HepG2 (cell line): Measurements from ENCODE around the gene COQ9. TPM values are rescaled to one million over a fixed set of nuclear protein-coding genes. Genes with fewer than 3 reads are reported as not detected.

Experiments used
- AHR ChIP-seq: IDR thresholded peaks from 2 replicates; pipeline ENCODE4 v1.6.1; 2018; ENCODE audit warnings: missing genetic modification reagents, missing compliant biosample characterization
- ARID2 ChIP-seq: sonication (generic); formaldehyde crosslinking; IDR thresholded peaks from 2 replicates; pipeline ENCODE4 v1.8.1; 2022; ENCODE audit warnings: mild to moderate bottlenecking, missing genetic modification reagents, borderline replicate concordance
- EHMT2 ChIP-seq: fragments of 200-600 bp; sonication (generic); IDR thresholded peaks from 2 replicates; pipeline ENCODE4 v1.7.0; 2017; ENCODE audit warnings: antibody characterized with exemption, low read depth, low read length, borderline replicate concordance
- FOXC1 ChIP-seq: sonication (generic); formaldehyde crosslinking; IDR thresholded peaks from 2 replicates; pipeline ENCODE4 v1.8.0; 2022; ENCODE audit warnings: mild to moderate bottlenecking, missing genetic modification reagents, borderline replicate concordance
- HCFC1 ChIP-seq: fragments of 150-350 bp; IDR thresholded peaks from 2 replicates; pipeline ENCODE4 v1.6.1; 2014; ENCODE audit warnings: low read depth, low read length
- KDM2A ChIP-seq: sonication (generic); formaldehyde crosslinking; IDR thresholded peaks from 2 replicates; pipeline ENCODE4 v1.4.0; 2020; ENCODE audit warnings: low read depth, missing genetic modification reagents, borderline replicate concordance
- MXI1 ChIP-seq: IDR thresholded peaks from 3 replicates; pipeline ENCODE4 v1.6.1; 2012; ENCODE audit warnings: low read depth, low read length, inconsistent platforms, borderline replicate concordance
- MYC ChIP-seq: sonication (generic); formaldehyde crosslinking; IDR thresholded peaks from 2 replicates; pipeline ENCODE4 v1.9.0; 2021; ENCODE audit warnings: missing genetic modification reagents, borderline replicate concordance
- NCOR1 ChIP-seq: fragments of 200-600 bp; sonication (generic); IDR thresholded peaks from 2 replicates; pipeline ENCODE4 v1.7.0; 2017; ENCODE audit warnings: antibody characterized with exemption, low read length, borderline replicate concordance
- NFE2L2 ChIP-seq: fragments of 150-350 bp; IDR thresholded peaks from 2 replicates; pipeline ENCODE4 v1.6.1; 2014; ENCODE audit warnings: low read length
- RFX3 ChIP-seq: IDR thresholded peaks from 2 replicates; pipeline ENCODE4 v1.6.1; 2016; ENCODE audit warnings: missing biosample characterization, missing genetic modification reagents
- RXRA ChIP-seq: sonication (generic); formaldehyde crosslinking; IDR thresholded peaks from 2 replicates; pipeline ENCODE4 v1.5.1; 2020; ENCODE audit warnings: missing genetic modification reagents
- SOX6 ChIP-seq, 2 experiments: fragments of 450-650 bp in 1 of 2; sonication (generic) in 1 of 2; formaldehyde crosslinking in 1 of 2; IDR thresholded peaks; 2 replicates each; pipeline versions ENCODE4 v1.4.0 to v1.6.1; 2017 to 2020; ENCODE audit warnings: antibody characterized with exemption in 1 of 2, mild to moderate bottlenecking in 1 of 2, missing genetic modification reagents in 1 of 2
- TAF1 ChIP-seq: sonication (generic); formaldehyde crosslinking; IDR thresholded peaks from 2 replicates; pipeline ENCODE4 v1.4.0; 2020; ENCODE audit warnings: missing genetic modification reagents
- ZFP1 ChIP-seq: IDR thresholded peaks from 2 replicates; pipeline ENCODE4 v1.6.1; 2016
- ZFP37 ChIP-seq: sonication (generic); formaldehyde crosslinking; IDR thresholded peaks from 2 replicates; pipeline ENCODE4 v1.4.0; 2020; ENCODE audit warnings: missing genetic modification reagents, borderline replicate concordance
- ZFX ChIP-seq: sonication (generic); formaldehyde crosslinking; IDR thresholded peaks from 2 replicates; pipeline ENCODE4 v1.4.0; 2020; ENCODE audit warnings: mild to moderate bottlenecking, low read depth, missing genetic modification reagents, moderate library complexity
- ZNF136 ChIP-seq: sonication (generic); formaldehyde crosslinking; IDR thresholded peaks from 2 replicates; pipeline ENCODE4 v1.8.1; 2022; ENCODE audit warnings: low read depth, mild to moderate bottlenecking, moderate library complexity, missing genetic modification reagents
- ZNF329 ChIP-seq: sonication (generic); formaldehyde crosslinking; IDR thresholded peaks from 2 replicates; pipeline ENCODE4 v1.9.0; 2021; ENCODE audit warnings: low read depth, mild to moderate bottlenecking, missing genetic modification reagents
- ZNF556 ChIP-seq: sonication (generic); formaldehyde crosslinking; IDR thresholded peaks from 2 replicates; pipeline ENCODE4 v1.4.0; 2020; ENCODE audit warnings: mild to moderate bottlenecking, missing genetic modification reagents, borderline replicate concordance
- ZNF605 ChIP-seq: sonication (generic); formaldehyde crosslinking; IDR thresholded peaks from 2 replicates; pipeline ENCODE4 v1.8.0; 2022; ENCODE audit warnings: mild to moderate bottlenecking, missing genetic modification reagents
- ZNF839 ChIP-seq: sonication (generic); formaldehyde crosslinking; IDR thresholded peaks from 2 replicates; pipeline ENCODE4 v1.4.0; 2020; ENCODE audit warnings: missing genetic modification reagents, mild to moderate bottlenecking, borderline replicate concordance
- ZSCAN22 ChIP-seq: sonication (generic); formaldehyde crosslinking; IDR thresholded peaks from 2 replicates; pipeline ENCODE4 v1.4.0; 2020; ENCODE audit warnings: mild to moderate bottlenecking, missing genetic modification reagents
- polyA plus RNA-seq, 8 experiments: library from polyadenylated mRNA; depleted of rRNA in 3 of 8; stranded (reverse) in 7 of 8; unstranded in 1 of 8; fragments of >200 nt; fragmentation: Illumina TruSeq in 4 of 8; extraction: Trizol in 4 of 8; gene quantifications; 2 replicates each; pipeline versions ENCODE4 v1.2.1 to v1.2.3, GENCODE V29; 2011 to 2016; ENCODE audit warnings: low read depth in 4 of 8, missing spikeins in 1 of 8, mixed read lengths in 1 of 8; ENCODE audit not compliant: insufficient read depth in 1 of 8
- total RNA-seq, 5 experiments: library from RNA; depleted of rRNA; stranded (reverse); fragments of >200 nt; fragmentation: Illumina TruSeq; extraction: Trizol; gene quantifications; 2 replicates each; pipeline ENCODE4 v1.2.3, GENCODE V29; 2016; ENCODE audit warnings: low read depth in 1 of 5
- TF ChIP-seq, protein P1 (sequence below): IDR thresholded peaks from 2 replicates; pipeline ENCODE4 v1.6.1; 2016
- TF ChIP-seq, protein P2 (sequence below): sonication (generic); formaldehyde crosslinking; IDR thresholded peaks from 2 replicates; pipeline ENCODE4 v1.5.0; 2020; ENCODE audit warnings: mild to moderate bottlenecking, missing genetic modification reagents
- TF ChIP-seq, protein P3 (sequence below): sonication (generic); IDR thresholded peaks from 2 replicates; pipeline ENCODE4 v1.6.1; 2016; ENCODE audit warnings: low read depth, borderline replicate concordance

The COQ9 gene
- total and polyA plus RNA-seq, 2 of the 13 experiments (the other 11 are each of a cell fraction or from before 2014, with no cell fraction given), result 57.5 to 108 TPM

DNA sequence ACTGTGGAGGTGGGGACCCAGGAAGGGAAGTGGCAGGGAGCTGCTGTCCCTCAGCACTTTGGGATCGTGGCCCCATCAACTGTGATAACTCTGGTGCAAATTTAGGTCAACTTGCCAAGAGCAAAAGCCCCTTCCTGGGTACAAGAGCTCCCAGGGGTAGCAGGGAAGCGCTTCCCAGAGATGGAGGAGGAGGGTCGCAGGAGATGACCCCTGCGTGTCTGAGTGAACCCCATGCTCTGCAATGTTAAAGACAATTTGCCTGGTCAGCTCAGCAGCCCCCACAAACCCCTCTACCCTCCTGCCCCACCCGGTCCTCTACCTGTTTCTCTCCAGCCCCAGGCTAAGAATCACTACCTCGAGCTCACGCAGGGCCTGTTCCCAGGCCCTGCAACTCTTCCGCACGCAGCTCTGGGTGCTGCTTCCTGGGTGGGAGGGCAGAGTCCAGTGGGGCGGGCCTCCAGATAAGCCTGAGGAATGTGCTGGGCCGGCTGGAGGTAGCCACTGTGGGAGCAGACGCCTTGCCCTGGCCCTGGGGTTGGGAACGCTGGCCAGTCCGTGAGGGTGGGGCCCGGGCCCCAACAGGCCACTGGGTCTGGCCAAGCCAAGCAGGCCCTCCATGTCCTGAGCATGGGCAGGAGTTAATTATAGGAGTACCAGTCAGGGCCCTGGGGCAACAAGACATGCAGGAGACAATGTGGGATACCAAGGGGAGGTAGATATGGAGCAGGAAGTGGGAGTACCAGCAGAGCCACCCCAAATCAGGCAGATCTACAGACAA lies 32.9 kb downstream of the COQ9 start (continued):
- 0 out of 2 replicates have a peak, but pooled peaks have one; percentile 6 for TF ChIP-seq HCFC1
- TF ChIP-seq, protein P1, sequence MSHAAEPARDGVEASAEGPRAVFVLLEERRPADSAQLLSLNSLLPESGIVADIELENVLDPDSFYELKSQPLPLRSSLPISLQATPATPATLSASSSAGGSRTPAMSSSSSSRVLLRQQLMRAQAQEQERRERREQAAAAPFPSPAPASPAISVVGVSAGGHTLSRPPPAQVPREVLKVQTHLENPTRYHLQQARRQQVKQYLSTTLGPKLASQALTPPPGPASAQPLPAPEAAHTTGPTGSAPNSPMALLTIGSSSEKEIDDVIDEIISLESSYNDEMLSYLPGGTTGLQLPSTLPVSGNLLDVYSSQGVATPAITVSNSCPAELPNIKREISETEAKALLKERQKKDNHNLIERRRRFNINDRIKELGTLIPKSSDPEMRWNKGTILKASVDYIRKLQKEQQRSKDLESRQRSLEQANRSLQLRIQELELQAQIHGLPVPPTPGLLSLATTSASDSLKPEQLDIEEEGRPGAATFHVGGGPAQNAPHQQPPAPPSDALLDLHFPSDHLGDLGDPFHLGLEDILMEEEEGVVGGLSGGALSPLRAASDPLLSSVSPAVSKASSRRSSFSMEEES (CRISPR knock-in tag), result no peak
- TF ChIP-seq, protein P2, sequence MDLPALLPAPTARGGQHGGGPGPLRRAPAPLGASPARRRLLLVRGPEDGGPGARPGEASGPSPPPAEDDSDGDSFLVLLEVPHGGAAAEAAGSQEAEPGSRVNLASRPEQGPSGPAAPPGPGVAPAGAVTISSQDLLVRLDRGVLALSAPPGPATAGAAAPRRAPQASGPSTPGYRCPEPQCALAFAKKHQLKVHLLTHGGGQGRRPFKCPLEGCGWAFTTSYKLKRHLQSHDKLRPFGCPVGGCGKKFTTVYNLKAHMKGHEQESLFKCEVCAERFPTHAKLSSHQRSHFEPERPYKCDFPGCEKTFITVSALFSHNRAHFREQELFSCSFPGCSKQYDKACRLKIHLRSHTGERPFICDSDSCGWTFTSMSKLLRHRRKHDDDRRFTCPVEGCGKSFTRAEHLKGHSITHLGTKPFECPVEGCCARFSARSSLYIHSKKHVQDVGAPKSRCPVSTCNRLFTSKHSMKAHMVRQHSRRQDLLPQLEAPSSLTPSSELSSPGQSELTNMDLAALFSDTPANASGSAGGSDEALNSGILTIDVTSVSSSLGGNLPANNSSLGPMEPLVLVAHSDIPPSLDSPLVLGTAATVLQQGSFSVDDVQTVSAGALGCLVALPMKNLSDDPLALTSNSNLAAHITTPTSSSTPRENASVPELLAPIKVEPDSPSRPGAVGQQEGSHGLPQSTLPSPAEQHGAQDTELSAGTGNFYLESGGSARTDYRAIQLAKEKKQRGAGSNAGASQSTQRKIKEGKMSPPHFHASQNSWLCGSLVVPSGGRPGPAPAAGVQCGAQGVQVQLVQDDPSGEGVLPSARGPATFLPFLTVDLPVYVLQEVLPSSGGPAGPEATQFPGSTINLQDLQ, result no peak
- no peak for TF ChIP-seq ZFP1
- TF ChIP-seq NFE2L2, result no peak
- peak; percentile 88 for TF ChIP-seq ZNF605 (CRISPR knock-in tag)
- TF ChIP-seq AHR (CRISPR knock-in tag), result peak; percentile 58; the same call in 1 of the 2 replicates
- TF ChIP-seq ZSCAN22 (CRISPR knock-in tag), result no peak
- TF ChIP-seq ZNF556 (CRISPR knock-in tag), result peak; percentile 47; the same call in 1 of the 2 replicates
- peak; percentile 79; the same call in 1 of the 2 replicates for TF ChIP-seq RXRA (CRISPR knock-in tag)
- 0 out of 2 replicates have a peak, but pooled peaks have one; percentile 56 for TF ChIP-seq ARID2 (CRISPR knock-in tag)
- peak; percentile 53; the same call in 1 of the 2 replicates for TF ChIP-seq TAF1 (CRISPR knock-in tag)
- 0 out of 2 replicates have a peak, but pooled peaks have one; percentile 57 for TF ChIP-seq ZNF839 (CRISPR knock-in tag)
- 0 out of 2 replicates have a peak, but pooled peaks have one; percentile 40 for TF ChIP-seq ZNF329 (CRISPR knock-in tag)
- no peak for TF ChIP-seq RFX3 (CRISPR knock-in tag)
- TF ChIP-seq FOXC1 (CRISPR knock-in tag), result no peak
- TF ChIP-seq ZFX (CRISPR knock-in tag), result peak; percentile 94
- 0 out of 2 replicates have a peak, but pooled peaks have one; percentile 86 for TF ChIP-seq ZNF136 (CRISPR knock-in tag)
- TF ChIP-seq, protein P3, sequence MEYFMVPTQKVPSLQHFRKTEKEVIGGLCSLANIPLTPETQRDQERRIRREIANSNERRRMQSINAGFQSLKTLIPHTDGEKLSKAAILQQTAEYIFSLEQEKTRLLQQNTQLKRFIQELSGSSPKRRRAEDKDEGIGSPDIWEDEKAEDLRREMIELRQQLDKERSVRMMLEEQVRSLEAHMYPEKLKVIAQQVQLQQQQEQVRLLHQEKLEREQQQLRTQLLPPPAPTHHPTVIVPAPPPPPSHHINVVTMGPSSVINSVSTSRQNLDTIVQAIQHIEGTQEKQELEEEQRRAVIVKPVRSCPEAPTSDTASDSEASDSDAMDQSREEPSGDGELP, result peak; percentile 54; the same call in 1 of the 2 replicates
- TF ChIP-seq ZFP37 (CRISPR knock-in tag), result 0 out of 2 replicates have a peak, but pooled peaks have one; percentile 56
- TF ChIP-seq EHMT2, result no peak
- peak; percentile 59; the same call in 1 of the 3 replicates for TF ChIP-seq MXI1
- no peak for TF ChIP-seq SOX6 (IDR thresholded peaks at IDR 0.05)
- TF ChIP-seq SOX6 (CRISPR knock-in tag; IDR thresholded peaks at IDR 0.05), result peak; percentile 81
- TF ChIP-seq NCOR1, result peak; percentile 76
- peak; percentile 62; the same call in 1 of the 2 replicates for TF ChIP-seq KDM2A (CRISPR knock-in tag)
- TF ChIP-seq MYC, result peak; percentile 64; the same call in 1 of the 2 replicates
